ENCODE measurements around the gene FREM2.

The FREM2 gene

DNA sequence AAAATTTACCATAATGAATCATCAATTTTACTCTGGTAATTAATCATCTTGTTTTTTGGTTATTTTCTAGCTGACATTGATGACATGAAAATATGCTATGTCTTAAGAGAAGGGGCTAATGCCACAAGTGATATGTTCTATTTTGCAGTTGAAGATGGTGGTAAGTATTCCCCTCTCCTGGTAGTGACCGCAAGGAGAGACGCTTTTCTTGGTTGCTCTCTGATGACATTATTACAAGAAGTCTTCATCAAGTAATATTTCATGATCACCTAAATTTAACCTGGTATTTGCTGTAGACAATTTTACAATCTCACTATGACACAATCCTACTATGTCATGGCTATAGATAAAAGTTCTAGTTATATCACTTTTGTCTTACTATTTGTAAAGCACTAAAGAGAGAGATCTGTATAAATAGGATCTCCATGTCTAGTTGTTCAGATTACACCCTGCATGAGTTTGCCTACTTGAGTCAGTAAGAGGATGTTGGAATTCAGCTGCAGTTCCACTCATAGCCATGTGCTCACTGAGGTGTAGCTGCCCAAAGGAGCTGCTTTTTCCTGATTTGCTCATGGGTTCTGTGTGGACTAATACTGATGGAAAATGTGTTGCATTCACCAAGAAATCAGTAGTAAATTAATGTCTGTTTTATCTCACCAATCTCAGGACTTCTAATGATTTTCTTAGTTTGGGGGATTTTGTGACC lies 10.9 kb downstream of the FREM2 start:
- no peaks in the 10 kb centered on the region for H3K36me3 ChIP-seq (replicated peaks; ENCODE audit: insufficient read depth, low read length)
- H3K9me2 ChIP-seq (replicated peaks; ENCODE audit: insufficient read depth, low read length): no peaks in the 10 kb centered on the region
- DNase-seq: no peak
- H3K27me3 ChIP-seq (replicated peaks; ENCODE audit: insufficient read depth, low read length): no peaks in the 10 kb centered on the region
- H3K4me1 ChIP-seq (ENCODE audit: low read length): no peaks in the 10 kb centered on the region
- no peaks in the 10 kb centered on the region for H3K79me2 ChIP-seq (ENCODE audit: low read length)
- TF ChIP-seq CTCF (IDR thresholded peaks at IDR 0.05; ENCODE audit: low read length) (no peak), EZH2 (optimal IDR thresholded peaks at IDR 0.05; ENCODE audit: low read depth, low read length) (no peak), EZH2phosphoT487 (IDR thresholded peaks at IDR 0.05; ENCODE audit: low read length) (no peak)
- H2AFZ ChIP-seq (ENCODE audit: low read length): no peak overlapping the region
- H3K4me2 ChIP-seq (ENCODE audit: low read depth, low read length): no peak overlapping the region
- no peak overlapping the region for H3K27ac ChIP-seq (ENCODE audit: low read length)
- no peaks in the 10 kb centered on the region for H4K20me1 ChIP-seq (ENCODE audit: insufficient read depth, low read length)
- no peaks in the 10 kb centered on the region for H3K9me3 ChIP-seq (replicated peaks; ENCODE audit: insufficient read depth, low read length)
- H3K9ac ChIP-seq (ENCODE audit: low read length): no peak overlapping the region
- no peaks in the 10 kb centered on the region for H3F3A ChIP-seq (ENCODE audit: insufficient read depth, low read length)
- no peak overlapping the region for H3K4me3 ChIP-seq (ENCODE audit: low read length)

GRCh38 chr13:38700051-38700450 lies 13.2 kb downstream of the FREM2 start:
- no peaks in the 10 kb centered on the region for H3K9me3 ChIP-seq (replicated peaks; ENCODE audit: insufficient read depth, low read length)
- no peak overlapping the region for H3K27ac ChIP-seq (ENCODE audit: low read length)
- H2AFZ ChIP-seq (ENCODE audit: low read length): no peak overlapping the region
- H3K4me3 ChIP-seq (ENCODE audit: low read length): no peak overlapping the region
- no peaks in the 10 kb centered on the region for H3K79me2 ChIP-seq (ENCODE audit: low read length)
- TF ChIP-seq CTCF (IDR thresholded peaks at IDR 0.05; ENCODE audit: low read length) (no peak), EZH2 (optimal IDR thresholded peaks at IDR 0.05; ENCODE audit: low read depth, low read length) (no peak), EZH2phosphoT487 (IDR thresholded peaks at IDR 0.05; ENCODE audit: low read length) (no peak)
- no peaks in the 10 kb centered on the region for H3K9me2 ChIP-seq (replicated peaks; ENCODE audit: insufficient read depth, low read length)
- no peaks in the 10 kb centered on the region for H3F3A ChIP-seq (ENCODE audit: insufficient read depth, low read length)
- H3K4me1 ChIP-seq (ENCODE audit: low read length): 0 out of 2 replicates have a peak, but pooled peaks cover 6% of the 10 kb centered on the region
- no peaks in the 10 kb centered on the region for H3K36me3 ChIP-seq (replicated peaks; ENCODE audit: insufficient read depth, low read length)
- no peak overlapping the region for H3K9ac ChIP-seq (ENCODE audit: low read length)
- H3K4me2 ChIP-seq (ENCODE audit: low read depth, low read length): no peak overlapping the region
- no peak for DNase-seq
- H3K27me3 ChIP-seq (replicated peaks; ENCODE audit: insufficient read depth, low read length): no peaks in the 10 kb centered on the region
- no peaks in the 10 kb centered on the region for H4K20me1 ChIP-seq (ENCODE audit: insufficient read depth, low read length)

- no peaks in the 10 kb centered on the region for H3K9me2 ChIP-seq (replicated peaks; ENCODE audit: insufficient read depth, low read length)
- no peaks in the 10 kb centered on the region for H3K79me2 ChIP-seq (ENCODE audit: low read length)
- no peaks in the 10 kb centered on the region for H3K9me3 ChIP-seq (replicated peaks; ENCODE audit: insufficient read depth, low read length)
- DNase-seq: no peak
- no peak overlapping the region for H2AFZ ChIP-seq (ENCODE audit: low read length)
- no peak overlapping the region for H3K4me3 ChIP-seq (ENCODE audit: low read length)
- no peak overlapping the region for H3K4me2 ChIP-seq (ENCODE audit: low read depth, low read length)
- 0 out of 2 replicates have a peak, but pooled peaks cover 7% of the 10 kb centered on the region for H3K4me1 ChIP-seq (ENCODE audit: low read length)
- H3K36me3 ChIP-seq (replicated peaks; ENCODE audit: insufficient read depth, low read length): no peaks in the 10 kb centered on the region
- no peaks in the 10 kb centered on the region for H3K27me3 ChIP-seq (replicated peaks; ENCODE audit: insufficient read depth, low read length)
- H3K27ac ChIP-seq (ENCODE audit: low read length): no peak overlapping the region
- H4K20me1 ChIP-seq (ENCODE audit: insufficient read depth, low read length): no peaks in the 10 kb centered on the region
- no peaks in the 10 kb centered on the region for H3F3A ChIP-seq (ENCODE audit: insufficient read depth, low read length)
- H3K9ac ChIP-seq (ENCODE audit: low read length): no peak overlapping the region
- TF ChIP-seq EZH2 (optimal IDR thresholded peaks at IDR 0.05; ENCODE audit: low read depth, low read length) (no peak), EZH2phosphoT487 (IDR thresholded peaks at IDR 0.05; ENCODE audit: low read length) (no peak), CTCF (IDR thresholded peaks at IDR 0.05; ENCODE audit: low read length) (no peak)
Observed at GRCh38 chr13:38702669-38703068, 15.8 kb downstream of the FREM2 start.

Measured in MM.1S (cell line).